ENCODE results near the gene NALCN. TPM values are rescaled to one million over a fixed set of nuclear protein-coding genes. Genes with fewer than 3 reads are reported as not detected.

NALCN gene
- total and polyA plus RNA-seq, 2 of the 8 experiments (the other 6 are each of a cell fraction or from before 2014, with no cell fraction given), result 0.26 to 0.54 TPM

GRCh38 chr13:101289764-101290163, 126.5 kb downstream of the NALCN start:
- H4K91ac ChIP-seq (replicated peaks; ENCODE audit: insufficient read length, low read length), result no peak overlapping the region
- no peak overlapping the region for H3K23ac ChIP-seq (ENCODE audit: insufficient read length)
- H2BK12ac ChIP-seq (ENCODE audit: low read depth, low read length), result no peak overlapping the region
- H2BK20ac ChIP-seq (ENCODE audit: low read length), result no peak overlapping the region
- no peak overlapping the region for H3K4me2 ChIP-seq (ENCODE audit: insufficient read depth in 1 of 2, low read depth in 2 of 2, low read length in 2 of 2)
- no peaks in the 10 kb centered on the region for H3K79me2 ChIP-seq (ENCODE audit: control insufficient read depth in 1 of 2, insufficient read depth in 2 of 2, low read length in 2 of 2)
- H4K5ac ChIP-seq (ENCODE audit: insufficient read length, low read depth, low read length), result no peak overlapping the region
- no peaks in the 10 kb centered on the region for H3K36me3 ChIP-seq (ENCODE audit: control insufficient read depth in 2 of 4, insufficient read depth in 4 of 4, low read length in 3 of 4)
- peaks cover 0 to 2% (median 0%) of the 10 kb centered on the region in 4 experiments; a peak in 1 of 7 replicates for H3K4me1 ChIP-seq (replicated peaks in 1 of 4; ENCODE audit: control insufficient read depth in 3 of 4, insufficient read depth in 4 of 4, low read length in 3 of 4)
- DNase-seq (ENCODE audit: low read depth in 1 of 2, low spot score in 2 of 2) (peak; percentile 2 to 67), FAIRE-seq (peak; percentile 50)
- H3K23me2 ChIP-seq (ENCODE audit: low read depth, low read length), result no peaks in the 10 kb centered on the region
- H3K9ac ChIP-seq (replicated peaks in 1 of 4; ENCODE audit: extremely low read depth in 1 of 4, low read depth in 3 of 4, low read length in 3 of 4), result no peak overlapping the region
- ChIA-PET POLR2A (ENCODE audit: partially characterized antibody) (no interaction called here), CTCF (ENCODE audit: partially characterized antibody) (interaction anchor here (0.6 kb wide), 1 partner anchor 132 kb away, joined by 3 read pairs; no protein-coding TSS in a partner anchor)
- H4K20me1 ChIP-seq (replicated peaks in 1 of 2; ENCODE audit: control insufficient read depth in 1 of 2, insufficient read depth in 2 of 2, low read length in 2 of 2), result no peaks in the 10 kb centered on the region
- no peak overlapping the region for H4K8ac ChIP-seq (ENCODE audit: extremely low read depth, insufficient read depth, low read length)
- H3K27ac ChIP-seq (ENCODE audit: low read depth, low read length), result no peak overlapping the region
- H2BK120ac ChIP-seq (replicated peaks; ENCODE audit: low read depth, low read length), result no peak overlapping the region
- H2AK5ac ChIP-seq (ENCODE audit: low read depth, low read length), result no peak overlapping the region
- H3K27me3 ChIP-seq (replicated peaks in 1 of 4; ENCODE audit: control insufficient read depth in 3 of 4, extremely low read depth in 1 of 4, insufficient read depth in 3 of 4, low read length in 3 of 4), result no peaks in the 10 kb centered on the region
- H3K79me1 ChIP-seq (ENCODE audit: low read depth, low read length), result no peaks in the 10 kb centered on the region
- 37% methylated on average over 5 of the region's 5 CpGs; no CpG with 5 or more reads in 1 of the 2 experiments for WGBS, 2 experiments (ENCODE audit: extremely low coverage in 1 of 2, insufficient coverage in 1 of 2, insufficient read length in 1 of 2, insufficient replicate concordance in 2 of 2, low coverage in 1 of 2, low lambda C conversion rate in 2 of 2, missing lambda C conversion rate in 1 of 2)
- no peak overlapping the region for H2BK5ac ChIP-seq (ENCODE audit: low read depth, low read length)
- H3K14ac ChIP-seq (ENCODE audit: insufficient read length), result no peak overlapping the region
- no peak overlapping the region for H2BK15ac ChIP-seq (ENCODE audit: low read length)
- H3K4me3 ChIP-seq (ENCODE audit: extremely low read depth in 1 of 4, insufficient read depth in 2 of 4, low read depth in 3 of 4, low read length in 4 of 4), result no peak overlapping the region
- no peak overlapping the region for H3K4ac ChIP-seq (replicated peaks; ENCODE audit: insufficient read length, low read depth, low read length)
- H2AFZ ChIP-seq (ENCODE audit: low read length), result no peak overlapping the region
- H3K18ac ChIP-seq (ENCODE audit: extremely low read depth, low read length), result no peak overlapping the region
- H3K9me3 ChIP-seq (ENCODE audit: insufficient read depth in 2 of 2, low read depth in 1 of 2, low read length in 1 of 2), result no peaks in the 10 kb centered on the region
- no peak overlapping the region for H3K56ac ChIP-seq (replicated peaks; ENCODE audit: insufficient read length, low read depth, low read length)
- no peak for TF ChIP-seq JUND (IDR thresholded peaks at IDR 0.05; ENCODE audit: low read length)
- TF ChIP-seq RFX5 (IDR thresholded peaks at IDR 0.05; ENCODE audit: borderline replicate concordance, low read depth, low read length), result no peak
- TF ChIP-seq POU5F1 (IDR thresholded peaks at IDR 0.05; ENCODE audit: low read depth, low read length), result no peak
- no peak for TF ChIP-seq KDM5A (IDR thresholded peaks at IDR 0.05; ENCODE audit: low read length)
- TF ChIP-seq EZH2 (IDR thresholded peaks at IDR 0.05; ENCODE audit: low read depth, low read length, severe bottlenecking), result no peak
- TF ChIP-seq RNF2 (IDR thresholded peaks at IDR 0.05; ENCODE audit: borderline replicate concordance, low read depth, low read length, missing control alignments, poor library complexity, severe bottlenecking), result no peak
- TF ChIP-seq CEBPB (IDR thresholded peaks at IDR 0.05; ENCODE audit: low read depth, low read length), result no peak
- no peak for TF ChIP-seq SP2 (IDR thresholded peaks at IDR 0.05; ENCODE audit: low read length)
- TF ChIP-seq KDM1A (IDR thresholded peaks at IDR 0.05; ENCODE audit: borderline replicate concordance, low read length), result no peak
- no peak for TF ChIP-seq ZNF274 (IDR thresholded peaks at IDR 0.05; ENCODE audit: borderline replicate concordance, extremely low read depth, low read length)
- no peak for TF ChIP-seq BCL11A (IDR thresholded peaks at IDR 0.05; ENCODE audit: low read depth in 2 of 2, low read length in 2 of 2)
- no peak for TF ChIP-seq TBP (IDR thresholded peaks at IDR 0.05; ENCODE audit: low read depth, low read length)
- TF ChIP-seq NRF1 (IDR thresholded peaks at IDR 0.05; ENCODE audit: low read depth, low read length), result no peak
- TF ChIP-seq MAFK (IDR thresholded peaks at IDR 0.05; ENCODE audit: low read depth, low read length), result no peak
- TF ChIP-seq BRCA1 (IDR thresholded peaks at IDR 0.05; ENCODE audit: low read depth, low read length), result no peak

Measured in H1 (cell line).